Measurements from ENCODE around the gene PLXND1.

DNA sequence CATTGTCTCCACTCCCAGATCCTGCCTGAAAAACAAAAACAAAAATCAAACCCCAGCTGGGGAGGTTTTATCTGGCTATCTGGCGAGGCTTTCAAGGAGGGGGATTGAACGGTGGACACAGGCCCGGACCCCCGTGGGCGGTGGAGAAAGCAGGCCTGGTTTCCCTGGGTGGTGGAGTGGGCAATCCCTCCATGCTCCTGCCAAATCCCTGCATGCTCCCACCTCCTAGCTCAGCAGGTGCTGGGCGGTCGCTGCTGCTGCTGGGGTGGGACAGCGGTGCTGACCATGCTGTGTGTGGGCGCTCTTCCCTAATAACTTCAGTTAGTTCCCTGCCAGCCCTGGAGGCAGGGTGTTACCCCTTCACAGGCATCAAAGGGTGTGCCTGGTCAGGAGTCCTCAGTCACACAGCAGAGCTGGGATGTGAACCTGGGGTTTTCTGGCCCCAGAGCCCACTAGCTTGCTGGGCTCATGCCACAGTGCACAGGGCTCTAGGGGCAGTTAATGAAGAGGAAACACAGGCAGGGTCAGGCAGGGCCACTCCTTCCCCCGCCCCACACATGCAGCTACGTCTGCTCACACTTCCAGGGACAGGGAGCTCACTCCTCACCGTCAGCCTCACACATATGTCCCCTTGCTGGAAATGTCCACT lies 15.9 kb upstream of the PLXND1 start:
- TF ChIP-seq EZH2 (IDR thresholded peaks at IDR 0.05; ENCODE audit: borderline replicate concordance, insufficient read depth, low read depth, low read length, poor library complexity, severe bottlenecking), result no peak
- TF ChIP-seq, protein P1, sequence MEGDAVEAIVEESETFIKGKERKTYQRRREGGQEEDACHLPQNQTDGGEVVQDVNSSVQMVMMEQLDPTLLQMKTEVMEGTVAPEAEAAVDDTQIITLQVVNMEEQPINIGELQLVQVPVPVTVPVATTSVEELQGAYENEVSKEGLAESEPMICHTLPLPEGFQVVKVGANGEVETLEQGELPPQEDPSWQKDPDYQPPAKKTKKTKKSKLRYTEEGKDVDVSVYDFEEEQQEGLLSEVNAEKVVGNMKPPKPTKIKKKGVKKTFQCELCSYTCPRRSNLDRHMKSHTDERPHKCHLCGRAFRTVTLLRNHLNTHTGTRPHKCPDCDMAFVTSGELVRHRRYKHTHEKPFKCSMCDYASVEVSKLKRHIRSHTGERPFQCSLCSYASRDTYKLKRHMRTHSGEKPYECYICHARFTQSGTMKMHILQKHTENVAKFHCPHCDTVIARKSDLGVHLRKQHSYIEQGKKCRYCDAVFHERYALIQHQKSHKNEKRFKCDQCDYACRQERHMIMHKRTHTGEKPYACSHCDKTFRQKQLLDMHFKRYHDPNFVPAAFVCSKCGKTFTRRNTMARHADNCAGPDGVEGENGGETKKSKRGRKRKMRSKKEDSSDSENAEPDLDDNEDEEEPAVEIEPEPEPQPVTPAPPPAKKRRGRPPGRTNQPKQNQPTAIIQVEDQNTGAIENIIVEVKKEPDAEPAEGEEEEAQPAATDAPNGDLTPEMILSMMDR (IDR thresholded peaks at IDR 0.05), result no peak
